ENCODE results near the gene PPP1R16B.

The PPP1R16B gene

DNA sequence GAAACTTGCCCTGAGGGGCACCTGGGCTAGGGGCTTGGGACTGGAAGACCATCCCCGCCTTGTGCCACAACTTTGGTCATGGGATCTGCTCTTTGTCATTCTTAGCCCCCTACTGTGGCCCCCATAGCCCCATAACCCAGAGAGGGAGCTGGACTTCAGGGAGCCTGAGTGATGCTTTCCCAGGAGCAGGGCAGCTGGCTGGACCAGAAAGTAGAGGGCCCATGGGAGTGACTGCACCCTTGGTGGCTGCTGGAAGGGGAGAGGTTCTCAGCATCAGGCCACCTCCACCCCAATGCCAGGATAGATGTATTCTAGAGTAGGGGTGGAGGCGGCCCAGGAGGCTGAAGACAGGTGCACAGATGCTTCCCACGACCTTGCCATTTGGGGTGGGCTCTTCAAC, 114.9 kb downstream of the PPP1R16B start:
- no peaks in the 10 kb centered on the region for H3K36me3 ChIP-seq (ENCODE audit: control insufficient read depth in 1 of 2, insufficient read depth in 2 of 2, low read depth in 1 of 2, low read length in 2 of 2)
- WGBS, result 57% methylated on average over 3 of the region's 3 CpGs
- H2BK12ac ChIP-seq (ENCODE audit: low read length in 2 of 2), result no peak overlapping the region
- no peak overlapping the region for H2BK15ac ChIP-seq (ENCODE audit: low read depth, poor library complexity, severe bottlenecking)
- no peaks in the 10 kb centered on the region for H3K4me1 ChIP-seq (ENCODE audit: control insufficient read depth, insufficient read depth, low read depth, low read length)
- no peak overlapping the region for H3K14ac ChIP-seq (ENCODE audit: low read length in 2 of 2)
- no peak overlapping the region for H4K8ac ChIP-seq (ENCODE audit: low read length)
- H3K27ac ChIP-seq (ENCODE audit: low read length, poor library complexity, severe bottlenecking), result no peak overlapping the region
- no peaks in the 10 kb centered on the region for H3K79me1 ChIP-seq (replicated peaks; ENCODE audit: low read length, poor library complexity, severe bottlenecking)
- H2BK120ac ChIP-seq (ENCODE audit: low read depth, low read length), result no peak overlapping the region
- peaks cover 44 to 48% of the 10 kb centered on the region in 2 experiments for H3K27me3 ChIP-seq (ENCODE audit: control insufficient read depth in 1 of 2, insufficient read depth in 1 of 2, low read length in 2 of 2)
- no peak overlapping the region for H3K9ac ChIP-seq (ENCODE audit: low read length)
- no peak overlapping the region for H3K4me2 ChIP-seq (ENCODE audit: low read length, poor library complexity, severe bottlenecking)
- H2BK5ac ChIP-seq (ENCODE audit: low read depth, low read length, poor library complexity, severe bottlenecking), result no peak overlapping the region
- H3K9me3 ChIP-seq (ENCODE audit: control insufficient read depth, low read length), result no peaks in the 10 kb centered on the region
- H2AFZ ChIP-seq (ENCODE audit: low read depth, low read length), result no peak overlapping the region
- no peak overlapping the region for H3K4ac ChIP-seq (ENCODE audit: low read depth in 1 of 2, low read length in 2 of 2)
- H3K18ac ChIP-seq (ENCODE audit: low read depth in 1 of 2, low read length in 2 of 2), result no peak overlapping the region
- H3K4me3 ChIP-seq (ENCODE audit: insufficient read depth in 1 of 2, low read depth in 1 of 2, low read length in 2 of 2), result no peak overlapping the region
- DNase-seq, result no peak
- H2AK5ac ChIP-seq (ENCODE audit: low read length, severe bottlenecking), result no peak overlapping the region
- no peak overlapping the region for H4K91ac ChIP-seq (ENCODE audit: low read length)
- H3K23ac ChIP-seq (ENCODE audit: low read length in 2 of 2), result no peak overlapping the region

DNA sequence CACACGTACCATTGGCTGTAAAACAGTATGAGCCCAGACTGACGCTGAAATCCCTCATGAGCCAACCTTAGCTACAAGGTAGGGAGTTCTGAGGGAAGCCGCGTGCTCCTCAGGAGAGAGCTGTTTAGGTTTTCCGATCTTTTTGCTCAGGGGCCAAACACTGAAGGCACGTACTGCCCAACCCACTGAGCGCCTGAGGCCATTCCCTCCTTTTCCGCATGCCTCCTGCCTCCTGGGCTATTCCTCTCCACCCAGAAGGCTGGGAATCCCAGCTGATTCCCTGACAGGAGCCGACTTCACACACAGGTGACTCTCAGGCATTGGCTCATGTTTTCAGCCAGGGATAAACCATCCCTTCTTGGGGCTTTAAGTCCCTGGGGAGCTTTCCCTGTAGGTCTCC, 115.4 kb downstream of the PPP1R16B start:
- Histone ChIP-seq H4K8ac (ENCODE audit: low read length) (no peak overlapping the region), H3K4ac (ENCODE audit: low read depth in 1 of 2, low read length in 2 of 2) (no peak overlapping the region), H2BK15ac (ENCODE audit: low read depth, poor library complexity, severe bottlenecking) (no peak overlapping the region), H3K27ac (ENCODE audit: low read length, poor library complexity, severe bottlenecking) (no peak overlapping the region), H2BK5ac (ENCODE audit: low read depth, low read length, poor library complexity, severe bottlenecking) (no peak overlapping the region), H4K91ac (ENCODE audit: low read length) (no peak overlapping the region), H3K9ac (ENCODE audit: low read length) (no peak overlapping the region), H2AK5ac (ENCODE audit: low read length, severe bottlenecking) (no peak overlapping the region), H3K27me3 (ENCODE audit: control insufficient read depth in 1 of 2, insufficient read depth in 1 of 2, low read length in 2 of 2) (peaks cover 44 to 48% of the 10 kb centered on the region in 2 experiments), H3K14ac (ENCODE audit: low read length in 2 of 2) (no peak overlapping the region), H3K36me3 (ENCODE audit: control insufficient read depth in 1 of 2, insufficient read depth in 2 of 2, low read depth in 1 of 2, low read length in 2 of 2) (no peaks in the 10 kb centered on the region), H2BK12ac (ENCODE audit: low read length in 2 of 2) (no peak overlapping the region), H3K79me1 (replicated peaks; ENCODE audit: low read length, poor library complexity, severe bottlenecking) (no peaks in the 10 kb centered on the region), H3K18ac (ENCODE audit: low read depth in 1 of 2, low read length in 2 of 2) (no peak overlapping the region), H3K23ac (ENCODE audit: low read length in 2 of 2) (no peak overlapping the region), H3K9me3 (ENCODE audit: control insufficient read depth, low read length) (no peaks in the 10 kb centered on the region), H3K4me3 (ENCODE audit: insufficient read depth in 1 of 2, low read depth in 1 of 2, low read length in 2 of 2) (no peak overlapping the region), H2AFZ (ENCODE audit: low read depth, low read length) (no peak overlapping the region), H3K4me1 (ENCODE audit: control insufficient read depth, insufficient read depth, low read depth, low read length) (no peaks in the 10 kb centered on the region), H2BK120ac (ENCODE audit: low read depth, low read length) (no peak overlapping the region), H3K4me2 (ENCODE audit: low read length, poor library complexity, severe bottlenecking) (no peak overlapping the region)
- WGBS, result 83% methylated on average over 9 of the region's 9 CpGs
- no peak for DNase-seq

DNA sequence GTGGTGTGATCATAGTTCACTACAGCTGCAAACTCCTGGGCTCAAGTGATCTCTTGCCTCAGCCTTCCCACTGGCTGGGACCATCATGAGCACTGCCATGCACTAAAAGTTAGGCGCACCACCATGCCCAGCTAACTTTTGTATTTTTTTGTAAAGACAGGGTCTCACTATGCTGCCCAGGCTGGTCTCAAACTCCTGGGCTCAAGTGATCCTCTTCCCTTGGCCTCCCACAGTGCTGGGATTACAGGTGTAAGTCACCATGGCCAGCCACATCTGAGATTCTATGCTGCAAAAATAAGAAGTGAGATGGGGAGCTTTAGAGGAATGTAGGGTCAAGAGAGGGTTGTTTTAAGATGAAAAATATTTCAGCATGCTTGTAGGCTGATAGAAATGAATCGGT, 119.2 kb downstream of the PPP1R16B start:
- Histone ChIP-seq H3K4me3 (ENCODE audit: insufficient read depth in 1 of 2, low read depth in 1 of 2, low read length in 2 of 2) (no peak overlapping the region), H2BK120ac (ENCODE audit: low read depth, low read length) (no peak overlapping the region), H3K18ac (ENCODE audit: low read depth in 1 of 2, low read length in 2 of 2) (no peak overlapping the region), H3K4ac (ENCODE audit: low read depth in 1 of 2, low read length in 2 of 2) (no peak overlapping the region), H3K27ac (ENCODE audit: low read length, poor library complexity, severe bottlenecking) (no peak overlapping the region), H3K23ac (ENCODE audit: low read length in 2 of 2) (no peak overlapping the region), H2AK5ac (ENCODE audit: low read length, severe bottlenecking) (no peak overlapping the region), H3K27me3 (ENCODE audit: control insufficient read depth in 1 of 2, insufficient read depth in 1 of 2, low read length in 2 of 2) (peaks cover 26 to 27% of the 10 kb centered on the region in 2 experiments), H3K4me2 (ENCODE audit: low read length, poor library complexity, severe bottlenecking) (no peak overlapping the region), H3K79me1 (replicated peaks; ENCODE audit: low read length, poor library complexity, severe bottlenecking) (peaks cover 6% of the 10 kb centered on the region), H2BK5ac (ENCODE audit: low read depth, low read length, poor library complexity, severe bottlenecking) (no peak overlapping the region), H2BK15ac (ENCODE audit: low read depth, poor library complexity, severe bottlenecking) (no peak overlapping the region), H4K8ac (ENCODE audit: low read length) (no peak overlapping the region), H3K36me3 (ENCODE audit: control insufficient read depth in 1 of 2, insufficient read depth in 2 of 2, low read depth in 1 of 2, low read length in 2 of 2) (no peaks in the 10 kb centered on the region), H2AFZ (ENCODE audit: low read depth, low read length) (no peak overlapping the region), H3K9ac (ENCODE audit: low read length) (no peak overlapping the region), H2BK12ac (ENCODE audit: low read length in 2 of 2) (no peak overlapping the region), H3K14ac (ENCODE audit: low read length in 2 of 2) (no peak overlapping the region), H3K9me3 (ENCODE audit: control insufficient read depth, low read length) (no peaks in the 10 kb centered on the region), H4K91ac (ENCODE audit: low read length) (no peak overlapping the region), H3K4me1 (ENCODE audit: control insufficient read depth, insufficient read depth, low read depth, low read length) (peaks cover 6% of the 10 kb centered on the region)
- no peak for DNase-seq
- 99% methylated on average over 2 of the region's 2 CpGs for WGBS

DNA sequence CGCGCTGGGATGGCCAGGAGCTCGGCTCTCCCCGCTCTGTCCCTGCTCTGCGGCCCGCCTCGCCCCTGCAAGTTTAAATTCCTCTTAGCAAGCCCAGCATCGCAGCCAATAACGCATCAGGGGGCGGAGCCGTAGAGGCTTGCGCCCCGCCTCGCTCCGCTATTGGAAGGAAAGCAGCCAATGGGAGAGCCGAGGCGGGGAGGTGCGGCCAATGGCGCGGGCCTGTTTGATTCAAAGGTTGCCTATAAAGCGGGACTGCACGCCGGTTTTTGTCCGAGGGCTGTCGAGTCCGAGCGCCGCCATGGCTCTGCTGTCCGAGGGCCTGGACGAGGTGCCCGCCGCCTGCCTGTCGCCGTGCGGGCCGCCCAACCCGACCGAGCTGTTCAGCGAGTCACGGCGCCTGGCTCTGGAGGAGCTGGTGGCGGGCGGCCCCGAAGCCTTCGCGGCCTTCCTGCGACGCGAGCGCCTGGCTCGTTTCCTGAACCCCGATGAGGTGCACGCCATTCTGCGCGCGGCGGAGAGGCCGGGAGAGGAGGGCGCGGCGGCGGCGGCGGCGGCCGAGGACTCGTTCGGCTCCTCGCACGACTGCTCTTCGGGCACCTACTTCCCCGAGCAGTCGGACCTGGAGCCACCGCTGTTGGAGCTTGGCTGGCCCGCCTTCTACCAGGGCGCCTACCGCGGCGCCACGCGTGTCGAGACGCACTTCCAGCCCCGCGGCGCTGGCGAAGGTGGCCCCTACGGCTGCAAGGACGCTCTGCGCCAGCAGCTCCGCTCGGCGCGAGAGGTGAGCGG, 120.8 kb downstream of the PPP1R16B start, which contains the start of gene FAM83D:
Gene FAM83D, plus strand, starts transcription at position 276 of the 792 bp plus-strand sequence. Its CDS starts 26 bp downstream, at position 302.
- no peak within 1 kb of the TSS for H2BK120ac ChIP-seq (ENCODE audit: low read depth, low read length)
- peaks cover 6% of the 10 kb centered on the region for H3K4me1 ChIP-seq (ENCODE audit: control insufficient read depth, insufficient read depth, low read depth, low read length)
- H3K27me3 ChIP-seq (ENCODE audit: control insufficient read depth in 1 of 2, insufficient read depth in 1 of 2, low read length in 2 of 2), result peaks cover 9 to 11% of the 10 kb centered on the region in 2 experiments
- H2BK12ac ChIP-seq (ENCODE audit: low read length in 2 of 2), result no peak within 1 kb of the TSS
- H3K9me3 ChIP-seq (ENCODE audit: control insufficient read depth, low read length), result no peaks in the 10 kb centered on the region
- H4K91ac ChIP-seq (ENCODE audit: low read length), result no peak within 1 kb of the TSS
- H3K14ac ChIP-seq (ENCODE audit: low read length in 2 of 2), result peak within 1 kb of the TSS in 1 of 2 experiments; percentile 66
- peak within 1 kb of the TSS; percentile 46 for H4K8ac ChIP-seq (ENCODE audit: low read length)
- peaks cover 9% of the 10 kb centered on the region for H3K79me1 ChIP-seq (replicated peaks; ENCODE audit: low read length, poor library complexity, severe bottlenecking)
- peak within 1 kb of the TSS; percentile 96 for H2AFZ ChIP-seq (ENCODE audit: low read depth, low read length)
- H2BK15ac ChIP-seq (ENCODE audit: low read depth, poor library complexity, severe bottlenecking), result no peak within 1 kb of the TSS
- H2BK5ac ChIP-seq (ENCODE audit: low read depth, low read length, poor library complexity, severe bottlenecking), result peak within 1 kb of the TSS; percentile 35
- H3K4me3 ChIP-seq (ENCODE audit: insufficient read depth in 1 of 2, low read depth in 1 of 2, low read length in 2 of 2), result peak within 1 kb of the TSS; percentile 73 to 87
- peak within 1 kb of the TSS; percentile 95 for H3K4me2 ChIP-seq (ENCODE audit: low read length, poor library complexity, severe bottlenecking)
- H3K27ac ChIP-seq (ENCODE audit: low read length, poor library complexity, severe bottlenecking), result no peak within 1 kb of the TSS
- H3K9ac ChIP-seq (ENCODE audit: low read length), result peak within 1 kb of the TSS; percentile 81
- H3K18ac ChIP-seq (ENCODE audit: low read depth in 1 of 2, low read length in 2 of 2), result no peak within 1 kb of the TSS
- peak; percentile 98 for DNase-seq
- H3K23ac ChIP-seq (ENCODE audit: low read length in 2 of 2), result peak within 1 kb of the TSS in 1 of 2 experiments; percentile 6
- peak within 1 kb of the TSS in 1 of 2 experiments; percentile 5 for H3K4ac ChIP-seq (ENCODE audit: low read depth in 1 of 2, low read length in 2 of 2)
- no peaks in the 10 kb centered on the region for H3K36me3 ChIP-seq (ENCODE audit: control insufficient read depth in 1 of 2, insufficient read depth in 2 of 2, low read depth in 1 of 2, low read length in 2 of 2)
- WGBS, result under 1% methylated on average over 91 of the region's 95 CpGs
- H2AK5ac ChIP-seq (ENCODE audit: low read length, severe bottlenecking), result no peak within 1 kb of the TSS
